Gastrocnemius medialis (tissue), 4 donors: ENCODE results near the gene TMEM119.

Experiments
- CTCF ChIP-seq, 5 experiments: fragments of 450-650 bp in 3 of 5; fragments of 200-600 bp in 2 of 5; sonication (generic) in 2 of 5; IDR thresholded peaks in 4 of 5; conservative IDR thresholded peaks in 1 of 5; 1 replicate in 4 of 5; 2 replicates in 1 of 5; pipeline ENCODE4 v1.5.1; 2016 to 2019; ENCODE audit warnings: antibody characterized with exemption in 5 of 5, mild to moderate bottlenecking in 3 of 5, moderate library complexity in 3 of 5
- POLR2A ChIP-seq, 2 donors: fragments of 450-650 bp; IDR thresholded peaks; one replicate each; pipeline ENCODE4 v1.6.1; 2017; ENCODE audit warnings: antibody characterized with exemption in 2 of 2, mild to moderate bottlenecking in 2 of 2, moderate library complexity in 2 of 2

GRCh38 chr12:108629151-108629550, 31.3 kb upstream of the TMEM119 start:
- TF ChIP-seq CTCF (IDR thresholded peaks at IDR 0.05 in 4 of 5, conservative IDR thresholded peaks at IDR 0.05 in 1 of 5) = no peak
- TF ChIP-seq POLR2A (IDR thresholded peaks at IDR 0.05) = no peak
